K562 (cell line): ENCODE data around the gene DCST1. TPM values are rescaled to one million over a fixed set of nuclear protein-coding genes. Genes with fewer than 3 reads are reported as not detected.

ENCODE experiments used
- BACH1 ChIP-seq: fragments of 200-800 bp; sonication (Bioruptor generic); IDR thresholded peaks from 2 replicates; pipeline ENCODE4 v1.6.1; 2016; ENCODE audit warnings: missing genetic modification characterization, missing compliant biosample characterization
- CREB3L1 ChIP-seq: fragments of 450-650 bp; IDR thresholded peaks from 2 replicates; pipeline ENCODE4 v1.6.1; 2014; ENCODE audit warnings: low read depth, mild to moderate bottlenecking, moderate library complexity, borderline replicate concordance
- EGR1 ChIP-seq: fragments of 450-650 bp; conservative IDR thresholded peaks from 2 replicates; pipeline ENCODE4 v1.6.1; 2017; ENCODE audit warnings: mild to moderate bottlenecking
- ZBTB2 ChIP-seq: fragments of 450-650 bp; IDR thresholded peaks from 2 replicates; pipeline ENCODE4 v1.6.1; 2016; ENCODE audit warnings: antibody characterized with exemption
- ZNF444 ChIP-seq: fragments of 250-450 bp; sonication (Bioruptor Pico); IDR thresholded peaks from 2 replicates; pipeline ENCODE4 v1.4.0; 2020; ENCODE audit warnings: mild to moderate bottlenecking, moderate library complexity
- polyA plus RNA-seq, 8 experiments: library from polyadenylated mRNA; depleted of rRNA in 4 of 8; stranded (reverse) in 5 of 8; unstranded in 3 of 8; fragments of >200 nt; fragmentation: Nextera tagmentation in 2 of 8; fragmentation: Illumina TruSeq in 1 of 8; extraction: Ambion mirVana in 2 of 8; extraction: Trizol in 1 of 8; gene quantifications; 2 replicates each; pipeline versions ENCODE4 v1.2.1 to v1.2.3, GENCODE V29; 2011 to 2014; ENCODE audit warnings: inconsistent platforms in 1 of 8, missing spikeins in 1 of 8
- total RNA-seq, 7 experiments: library from RNA; depleted of rRNA in 6 of 7; stranded (reverse); fragments of >200 nt in 6 of 7; fragmentation: Illumina TruSeq in 2 of 7; extraction: Trizol in 2 of 7; gene quantifications; 2 replicates each; pipeline versions ENCODE4 v1.2.1 to v1.2.3, GENCODE V29; 2011 to 2021; ENCODE audit warnings: low replicate concordance in 1 of 7
- TF ChIP-seq, protein P1 (sequence below): sonication (generic); formaldehyde crosslinking; IDR thresholded peaks from 2 replicates; pipeline ENCODE4 v1.8.0; 2022; ENCODE audit warnings: missing genetic modification reagents, mild to moderate bottlenecking, borderline replicate concordance
- TF ChIP-seq, protein P2 (sequence below): fragments of 200-800 bp; sonication (Bioruptor generic); IDR thresholded peaks from 2 replicates; pipeline ENCODE4 v1.6.1; 2017; ENCODE audit warnings: missing genetic modification characterization, missing compliant biosample characterization
- TF ChIP-seq, protein P3 (sequence below): sonication (generic); formaldehyde crosslinking; IDR thresholded peaks from 2 replicates; pipeline ENCODE4 v1.8.1; 2023; ENCODE audit warnings: missing genetic modification reagents, mild to moderate bottlenecking, borderline replicate concordance

Gene DCST1
- total and polyA plus RNA-seq, 9 of the 15 experiments (the other 6 are each of a cell fraction or from before 2014, with no cell fraction given) = not detected

DNA sequence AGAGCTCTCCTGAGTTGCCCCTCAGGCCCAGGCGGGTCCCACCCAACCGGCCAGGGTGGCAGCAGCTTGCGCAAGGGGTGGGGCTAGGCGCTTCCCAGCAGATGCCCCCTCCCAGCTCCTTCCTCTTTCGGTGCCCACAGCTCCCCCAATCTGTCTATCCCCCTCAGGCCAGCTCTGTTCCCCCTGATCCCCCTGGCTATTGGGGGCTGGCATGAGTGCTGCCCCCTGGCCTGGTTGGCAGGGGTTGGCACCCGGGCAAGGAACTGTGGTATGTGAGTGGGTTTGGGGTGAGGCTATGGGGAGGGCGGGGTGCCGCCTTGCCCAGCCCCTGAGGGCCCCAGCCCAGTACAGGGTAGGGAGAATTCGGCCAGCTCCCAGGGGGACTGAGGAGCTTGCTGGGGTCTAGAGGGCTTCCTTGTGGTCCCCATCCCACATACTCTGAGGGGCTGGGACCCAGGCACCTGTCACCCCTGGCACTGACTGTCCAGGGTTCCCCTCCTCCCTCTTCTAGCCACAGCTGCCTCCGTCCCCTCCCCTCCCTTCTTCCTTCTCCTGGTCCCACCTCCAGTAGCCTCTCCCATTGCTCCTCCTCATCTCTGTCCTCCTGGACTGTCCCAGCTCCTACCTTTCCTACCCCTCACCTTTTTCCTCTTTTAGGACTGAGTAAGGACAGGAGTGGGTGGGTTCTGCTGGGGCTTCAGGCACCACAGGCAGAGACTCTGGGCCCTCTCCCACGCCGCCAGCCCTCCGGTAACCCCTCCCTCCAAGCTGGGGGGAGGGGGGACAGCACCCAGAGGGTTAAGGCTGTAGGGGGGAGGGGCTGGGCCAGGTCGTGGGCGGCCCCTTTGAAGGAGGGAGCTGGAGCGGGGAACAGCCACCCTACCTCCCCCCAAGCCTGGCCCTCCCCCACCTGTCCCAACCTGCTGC lies 25.3 kb upstream of the DCST1 start (continued):
- TF ChIP-seq CREB3L1 (peak; percentile 59; the same call in 1 of the 2 replicates), BACH1 (tag) (no peak), ZNF444 (CRISPR knock-in tag) (peak; percentile 65; the same call in 1 of the 2 replicates), EGR1 (peak; percentile 82), ZBTB2 (0 out of 2 replicates have a peak, but pooled peaks have one; percentile 35)
- TF ChIP-seq, protein P1, sequence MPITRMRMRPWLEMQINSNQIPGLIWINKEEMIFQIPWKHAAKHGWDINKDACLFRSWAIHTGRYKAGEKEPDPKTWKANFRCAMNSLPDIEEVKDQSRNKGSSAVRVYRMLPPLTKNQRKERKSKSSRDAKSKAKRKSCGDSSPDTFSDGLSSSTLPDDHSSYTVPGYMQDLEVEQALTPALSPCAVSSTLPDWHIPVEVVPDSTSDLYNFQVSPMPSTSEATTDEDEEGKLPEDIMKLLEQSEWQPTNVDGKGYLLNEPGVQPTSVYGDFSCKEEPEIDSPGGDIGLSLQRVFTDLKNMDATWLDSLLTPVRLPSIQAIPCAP = no peak
- TF ChIP-seq, protein P2, sequence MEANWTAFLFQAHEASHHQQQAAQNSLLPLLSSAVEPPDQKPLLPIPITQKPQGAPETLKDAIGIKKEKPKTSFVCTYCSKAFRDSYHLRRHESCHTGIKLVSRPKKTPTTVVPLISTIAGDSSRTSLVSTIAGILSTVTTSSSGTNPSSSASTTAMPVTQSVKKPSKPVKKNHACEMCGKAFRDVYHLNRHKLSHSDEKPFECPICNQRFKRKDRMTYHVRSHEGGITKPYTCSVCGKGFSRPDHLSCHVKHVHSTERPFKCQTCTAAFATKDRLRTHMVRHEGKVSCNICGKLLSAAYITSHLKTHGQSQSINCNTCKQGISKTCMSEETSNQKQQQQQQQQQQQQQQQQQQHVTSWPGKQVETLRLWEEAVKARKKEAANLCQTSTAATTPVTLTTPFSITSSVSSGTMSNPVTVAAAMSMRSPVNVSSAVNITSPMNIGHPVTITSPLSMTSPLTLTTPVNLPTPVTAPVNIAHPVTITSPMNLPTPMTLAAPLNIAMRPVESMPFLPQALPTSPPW (CRISPR knock-in tag) = peak; percentile 60
- TF ChIP-seq, protein P3, sequence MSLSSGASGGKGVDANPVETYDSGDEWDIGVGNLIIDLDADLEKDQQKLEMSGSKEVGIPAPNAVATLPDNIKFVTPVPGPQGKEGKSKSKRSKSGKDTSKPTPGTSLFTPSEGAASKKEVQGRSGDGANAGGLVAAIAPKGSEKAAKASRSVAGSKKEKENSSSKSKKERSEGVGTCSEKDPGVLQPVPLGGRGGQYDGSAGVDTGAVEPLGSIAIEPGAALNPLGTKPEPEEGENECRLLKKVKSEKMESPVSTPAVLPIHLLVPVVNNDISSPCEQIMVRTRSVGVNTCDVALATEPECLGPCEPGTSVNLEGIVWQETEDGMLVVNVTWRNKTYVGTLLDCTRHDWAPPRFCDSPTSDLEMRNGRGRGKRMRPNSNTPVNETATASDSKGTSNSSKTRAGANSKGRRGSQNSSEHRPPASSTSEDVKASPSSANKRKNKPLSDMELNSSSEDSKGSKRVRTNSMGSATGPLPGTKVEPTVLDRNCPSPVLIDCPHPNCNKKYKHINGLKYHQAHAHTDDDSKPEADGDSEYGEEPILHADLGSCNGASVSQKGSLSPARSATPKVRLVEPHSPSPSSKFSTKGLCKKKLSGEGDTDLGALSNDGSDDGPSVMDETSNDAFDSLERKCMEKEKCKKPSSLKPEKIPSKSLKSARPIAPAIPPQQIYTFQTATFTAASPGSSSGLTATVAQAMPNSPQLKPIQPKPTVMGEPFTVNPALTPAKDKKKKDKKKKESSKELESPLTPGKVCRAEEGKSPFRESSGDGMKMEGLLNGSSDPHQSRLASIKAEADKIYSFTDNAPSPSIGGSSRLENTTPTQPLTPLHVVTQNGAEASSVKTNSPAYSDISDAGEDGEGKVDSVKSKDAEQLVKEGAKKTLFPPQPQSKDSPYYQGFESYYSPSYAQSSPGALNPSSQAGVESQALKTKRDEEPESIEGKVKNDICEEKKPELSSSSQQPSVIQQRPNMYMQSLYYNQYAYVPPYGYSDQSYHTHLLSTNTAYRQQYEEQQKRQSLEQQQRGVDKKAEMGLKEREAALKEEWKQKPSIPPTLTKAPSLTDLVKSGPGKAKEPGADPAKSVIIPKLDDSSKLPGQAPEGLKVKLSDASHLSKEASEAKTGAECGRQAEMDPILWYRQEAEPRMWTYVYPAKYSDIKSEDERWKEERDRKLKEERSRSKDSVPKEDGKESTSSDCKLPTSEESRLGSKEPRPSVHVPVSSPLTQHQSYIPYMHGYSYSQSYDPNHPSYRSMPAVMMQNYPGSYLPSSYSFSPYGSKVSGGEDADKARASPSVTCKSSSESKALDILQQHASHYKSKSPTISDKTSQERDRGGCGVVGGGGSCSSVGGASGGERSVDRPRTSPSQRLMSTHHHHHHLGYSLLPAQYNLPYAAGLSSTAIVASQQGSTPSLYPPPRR (CRISPR knock-in tag) = no peak
- TF ChIP-seq, all 486 proteins: peak for 16
